K562 (cell line): ENCODE results near the gene BAHD1. TPM values are rescaled to one million over a fixed set of nuclear protein-coding genes. Genes with fewer than 3 reads are reported as not detected.

ENCODE experiments used
- BHLHE40 ChIP-seq: IDR thresholded peaks from 2 replicates; pipeline ENCODE4 v1.6.1; 2011; ENCODE audit warnings: low read length, improper control_type of control experiment
- DEAF1 ChIP-seq: fragments of 450-650 bp; formaldehyde crosslinking; IDR thresholded peaks from 2 replicates; pipeline ENCODE4 v1.4.0; 2020; ENCODE audit warnings: mild to moderate bottlenecking, moderate library complexity
- EHMT2 ChIP-seq: fragments of 450-650 bp; IDR thresholded peaks from 2 replicates; pipeline ENCODE4 v1.6.1; 2018; ENCODE audit warnings: antibody characterized with exemption
- EWSR1 ChIP-seq: fragments of 450-650 bp; IDR thresholded peaks from 2 replicates; pipeline ENCODE4 v1.6.1; 2018; ENCODE audit warnings: borderline replicate concordance, mild to moderate bottlenecking, low read depth, moderate library complexity; ENCODE audit not compliant: partially characterized antibody
- KDM1A ChIP-seq, 2 experiments: fragments of 450-650 bp; IDR thresholded peaks; 2 replicates each; pipeline ENCODE4 v1.6.1; 2016; ENCODE audit warnings: mild to moderate bottlenecking in 2 of 2
- KDM2B ChIP-seq: fragments of 250-450 bp; sonication (Bioruptor Pico); IDR thresholded peaks from 2 replicates; pipeline ENCODE4 v1.8.0; 2021; ENCODE audit warnings: mild to moderate bottlenecking, moderate library complexity
- KLF16 ChIP-seq: IDR thresholded peaks from 2 replicates; pipeline ENCODE4 v1.6.1; 2016; ENCODE audit warnings: antibody characterized with exemption
- MBD1 ChIP-seq: fragments of 250-450 bp; sonication (Bioruptor Pico); IDR thresholded peaks from 2 replicates; pipeline ENCODE4 v1.8.0; 2022; ENCODE audit warnings: inconsistent platforms
- MTA3 ChIP-seq: fragments of 450-650 bp; formaldehyde crosslinking; IDR thresholded peaks from 2 replicates; pipeline ENCODE4 v1.6.1; 2017; ENCODE audit warnings: mild to moderate bottlenecking, borderline replicate concordance
- NFYB ChIP-seq: IDR thresholded peaks from 2 replicates; pipeline ENCODE4 v1.6.1; 2011; ENCODE audit warnings: mild to moderate bottlenecking, moderate library complexity; ENCODE audit not compliant: insufficient read length; ENCODE audit errors: extremely low read depth
- ZBTB49 ChIP-seq: sonication (generic); formaldehyde crosslinking; IDR thresholded peaks from 2 replicates; pipeline ENCODE4 v1.8.0; 2022; ENCODE audit warnings: missing genetic modification reagents, mild to moderate bottlenecking, borderline replicate concordance
- ZNF232 ChIP-seq: sonication (generic); formaldehyde crosslinking; IDR thresholded peaks from 2 replicates; pipeline ENCODE4 v1.8.0; 2022; ENCODE audit warnings: mild to moderate bottlenecking, missing genetic modification reagents
- ZNF449 ChIP-seq: fragments of 250-450 bp; sonication (Bioruptor Pico); IDR thresholded peaks from 2 replicates; pipeline ENCODE4 v1.8.0; 2022; ENCODE audit warnings: moderate library complexity, mild to moderate bottlenecking, inconsistent platforms
- ZNF592 ChIP-seq: fragments of 450-650 bp; IDR thresholded peaks from 2 replicates; pipeline ENCODE4 v1.6.1; 2017; ENCODE audit warnings: antibody characterized with exemption, mild to moderate bottlenecking
- polyA plus RNA-seq, 8 experiments: library from polyadenylated mRNA; depleted of rRNA in 4 of 8; stranded (reverse) in 5 of 8; unstranded in 3 of 8; fragments of >200 nt; fragmentation: Nextera tagmentation in 2 of 8; fragmentation: Illumina TruSeq in 1 of 8; extraction: Ambion mirVana in 2 of 8; extraction: Trizol in 1 of 8; gene quantifications; 2 replicates each; pipeline versions ENCODE4 v1.2.1 to v1.2.3, GENCODE V29; 2011 to 2014; ENCODE audit warnings: inconsistent platforms in 1 of 8, missing spikeins in 1 of 8
- total RNA-seq, 7 experiments: library from RNA; depleted of rRNA in 6 of 7; stranded (reverse); fragments of >200 nt in 6 of 7; fragmentation: Illumina TruSeq in 2 of 7; extraction: Trizol in 2 of 7; gene quantifications; 2 replicates each; pipeline versions ENCODE4 v1.2.1 to v1.2.3, GENCODE V29; 2011 to 2021; ENCODE audit warnings: low replicate concordance in 1 of 7

The BAHD1 gene
- total and polyA plus RNA-seq, 9 of the 15 experiments (the other 6 are each of a cell fraction or from before 2014, with no cell fraction given) = 0.55 to 38.5 (median 11.5) TPM

GRCh38 chr15:40421246-40422157 is 19.3 kb upstream of the BAHD1 start (continued):
- peak; percentile 86 for TF ChIP-seq DEAF1 (CRISPR knock-in tag)
- TF ChIP-seq ZBTB49 = 0 out of 2 replicates have a peak, but pooled peaks have one; percentile 22
- TF ChIP-seq KDM2B (CRISPR knock-in tag) = peak; percentile 14; the same call in 1 of the 2 replicates
- TF ChIP-seq ZNF449 = no peak
- no peak for TF ChIP-seq ZNF232
- no peak for TF ChIP-seq ZNF592
- no peak for TF ChIP-seq EHMT2
- no peak for TF ChIP-seq KDM1A (IDR thresholded peaks at IDR 0.05)
- no peak for TF ChIP-seq BHLHE40
- TF ChIP-seq EWSR1 = no peak
- TF ChIP-seq KLF16 = 0 out of 2 replicates have a peak, but pooled peaks have one; percentile 35
- no peak for TF ChIP-seq MTA3
- TF ChIP-seq MBD1 (CRISPR knock-in tag) = peak; percentile 95
- TF ChIP-seq NFYB = no peak
